Nephron progenitor cell (in vitro differentiated cells): ENCODE results near the gene SELENON.

ENCODE experiments used
- DNase-seq: peaks from one replicate; pipeline ENCODE4 v3.0.0; 2021
- H3K27ac Mint-ChIP-seq: 2 replicates; pipeline ENCODE4 v1.8.0; 2021; ENCODE audit warnings: mild to moderate bottlenecking, moderate library complexity, mixed read lengths
- H3K27me3 Mint-ChIP-seq: 2 replicates; pipeline ENCODE4 v1.8.0; 2021; ENCODE audit warnings: mild to moderate bottlenecking, low read depth, mixed read lengths; ENCODE audit not compliant: poor library complexity
- H3K36me3 Mint-ChIP-seq: 2 replicates; pipeline ENCODE4 v1.8.0; 2021; ENCODE audit warnings: low read depth, mixed read lengths
- H3K4me1 Mint-ChIP-seq: 2 replicates; pipeline ENCODE4 v1.8.0; 2021; ENCODE audit warnings: mixed read lengths
- H3K4me3 Mint-ChIP-seq: 2 replicates; pipeline ENCODE4 v1.8.0; 2021; ENCODE audit warnings: mild to moderate bottlenecking, moderate library complexity, mixed read lengths
- H3K9me3 Mint-ChIP-seq: 2 replicates; pipeline ENCODE4 v1.8.0; 2021; ENCODE audit warnings: mild to moderate bottlenecking, moderate library complexity, mixed read lengths
- TF ChIP-seq, protein P1 (sequence below): fragments of 200-600 bp; sonication (generic); IDR thresholded peaks from 2 replicates; pipeline ENCODE4 v1.5.0; 2021; ENCODE audit warnings: antibody characterized with exemption

Gene SELENON

DNA sequence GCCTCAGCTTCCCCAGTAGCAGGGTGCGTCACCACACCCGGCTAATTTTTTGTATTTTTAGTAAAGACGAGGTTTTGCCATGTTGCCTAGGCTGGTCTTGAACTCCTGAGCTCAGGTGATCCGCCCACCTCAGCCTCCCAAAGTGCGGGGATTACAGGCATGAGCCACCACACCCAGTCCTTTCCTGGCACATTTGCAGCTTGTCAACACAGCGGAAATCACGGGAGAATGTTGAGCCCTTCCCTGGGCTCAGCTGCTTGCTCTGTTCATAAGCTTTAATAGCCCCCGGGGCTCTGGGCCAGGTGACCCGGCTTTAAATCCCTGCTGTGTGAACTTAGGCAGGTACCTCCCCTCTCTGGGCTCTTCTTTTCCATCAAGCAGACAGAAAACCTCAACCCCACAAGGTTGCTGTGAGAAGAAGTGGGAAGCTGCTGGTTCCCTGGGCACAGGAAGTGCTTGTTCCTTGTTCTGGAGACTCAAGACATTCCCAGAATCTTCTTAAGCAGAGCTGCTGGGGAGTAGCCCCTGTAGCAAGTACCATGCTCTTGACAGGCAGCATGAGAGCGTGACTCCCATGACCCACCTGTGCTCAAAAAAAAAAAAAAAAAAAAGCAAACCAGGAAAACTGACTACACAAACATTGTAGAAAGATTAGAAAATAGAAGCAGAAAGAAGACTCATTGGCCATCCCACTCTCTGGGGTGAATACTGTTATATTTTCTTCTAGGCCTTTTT is 14.5 kb upstream of the SELENON start:
- H3K36me3 Mint-ChIP-seq, result no peaks in the 10 kb centered on the region
- H3K4me1 Mint-ChIP-seq, result peaks cover 74% of the 10 kb centered on the region
- TF ChIP-seq, protein P1, sequence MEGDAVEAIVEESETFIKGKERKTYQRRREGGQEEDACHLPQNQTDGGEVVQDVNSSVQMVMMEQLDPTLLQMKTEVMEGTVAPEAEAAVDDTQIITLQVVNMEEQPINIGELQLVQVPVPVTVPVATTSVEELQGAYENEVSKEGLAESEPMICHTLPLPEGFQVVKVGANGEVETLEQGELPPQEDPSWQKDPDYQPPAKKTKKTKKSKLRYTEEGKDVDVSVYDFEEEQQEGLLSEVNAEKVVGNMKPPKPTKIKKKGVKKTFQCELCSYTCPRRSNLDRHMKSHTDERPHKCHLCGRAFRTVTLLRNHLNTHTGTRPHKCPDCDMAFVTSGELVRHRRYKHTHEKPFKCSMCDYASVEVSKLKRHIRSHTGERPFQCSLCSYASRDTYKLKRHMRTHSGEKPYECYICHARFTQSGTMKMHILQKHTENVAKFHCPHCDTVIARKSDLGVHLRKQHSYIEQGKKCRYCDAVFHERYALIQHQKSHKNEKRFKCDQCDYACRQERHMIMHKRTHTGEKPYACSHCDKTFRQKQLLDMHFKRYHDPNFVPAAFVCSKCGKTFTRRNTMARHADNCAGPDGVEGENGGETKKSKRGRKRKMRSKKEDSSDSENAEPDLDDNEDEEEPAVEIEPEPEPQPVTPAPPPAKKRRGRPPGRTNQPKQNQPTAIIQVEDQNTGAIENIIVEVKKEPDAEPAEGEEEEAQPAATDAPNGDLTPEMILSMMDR, result no peak
- H3K9me3 Mint-ChIP-seq, result no peaks in the 10 kb centered on the region
- H3K4me3 Mint-ChIP-seq, result no peak overlapping the region
- H3K27me3 Mint-ChIP-seq, result peaks cover 28% of the 10 kb centered on the region
- no peak for DNase-seq
- no peak overlapping the region for H3K27ac Mint-ChIP-seq

DNA sequence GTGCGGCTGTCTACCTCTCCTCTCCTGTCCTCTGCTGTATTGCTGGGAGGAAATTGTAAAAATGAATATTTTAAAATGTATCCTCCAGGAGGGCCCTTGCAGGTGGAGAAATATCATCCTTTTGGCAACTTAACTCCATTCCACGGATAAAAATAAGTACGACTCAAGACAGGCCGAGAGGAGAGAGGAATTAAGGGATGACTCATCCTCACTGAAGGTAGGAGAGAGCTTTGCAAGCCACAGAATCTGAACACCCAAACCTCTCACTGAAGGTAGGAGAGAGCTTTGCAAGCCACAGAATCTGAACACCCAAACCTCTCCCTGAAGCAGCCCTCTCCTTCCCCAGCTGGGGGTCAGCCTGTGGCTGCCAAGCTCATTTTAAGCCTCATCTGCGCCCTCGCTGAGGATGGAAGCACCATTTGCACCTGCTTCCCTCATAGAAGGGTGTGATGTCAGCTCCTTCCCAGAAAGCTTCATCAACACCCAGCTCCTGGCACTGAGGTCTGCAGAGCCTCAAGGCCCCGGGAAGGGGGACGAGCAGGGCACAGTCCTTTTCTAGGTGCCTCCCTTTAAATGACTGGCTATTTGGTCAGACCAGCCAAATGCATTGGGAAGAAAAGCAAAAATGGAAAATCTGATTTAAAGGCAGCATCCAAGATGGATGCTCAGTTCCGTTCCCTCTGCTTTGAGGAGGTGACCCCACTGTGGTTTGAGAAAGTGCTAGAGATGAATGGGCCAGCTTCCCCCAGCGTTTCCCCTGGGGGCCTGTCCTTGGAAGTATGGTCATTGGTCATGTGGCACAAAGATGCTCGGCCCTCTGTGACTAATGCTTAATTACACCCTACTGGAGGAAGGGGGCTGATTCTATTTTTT is 12.9 kb upstream of the SELENON start:
- Mint-ChIP-seq H3K4me1 (peaks cover 75% of the 10 kb centered on the region), H3K36me3 (no peaks in the 10 kb centered on the region), H3K27me3 (peaks cover 28% of the 10 kb centered on the region), H3K9me3 (no peaks in the 10 kb centered on the region), H3K27ac (no peak overlapping the region), H3K4me3 (no peak overlapping the region)
- TF ChIP-seq, protein P1, result no peak
- DNase-seq, result no peak

DNA sequence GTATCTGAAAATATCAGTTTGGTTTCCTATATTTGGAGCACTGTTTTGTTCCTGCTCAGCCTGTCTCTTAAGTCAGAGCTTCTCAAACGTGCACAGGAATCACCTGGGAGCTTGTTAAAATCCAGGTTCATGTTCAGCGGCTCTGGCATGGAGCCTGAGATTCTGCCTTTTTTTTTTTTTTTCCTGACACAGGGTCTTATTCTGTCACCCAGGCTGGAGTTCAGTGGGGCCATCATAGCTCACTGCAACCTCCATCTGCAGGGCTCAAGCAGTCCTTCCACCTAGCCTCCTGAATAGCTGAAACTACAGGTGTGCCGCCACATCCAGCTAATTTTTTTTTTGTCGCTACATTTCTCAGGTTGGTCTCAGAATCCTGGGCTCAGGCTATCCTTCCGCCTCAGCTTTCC is 12.2 kb upstream of the SELENON start:
- H3K9me3 Mint-ChIP-seq, result no peaks in the 10 kb centered on the region
- H3K4me1 Mint-ChIP-seq, result peaks cover 71% of the 10 kb centered on the region
- no peaks in the 10 kb centered on the region for H3K36me3 Mint-ChIP-seq
- TF ChIP-seq, protein P1, result no peak
- peaks cover 25% of the 10 kb centered on the region for H3K27me3 Mint-ChIP-seq
- no peak overlapping the region for H3K4me3 Mint-ChIP-seq
- H3K27ac Mint-ChIP-seq, result no peak overlapping the region
- no peak for DNase-seq

DNA sequence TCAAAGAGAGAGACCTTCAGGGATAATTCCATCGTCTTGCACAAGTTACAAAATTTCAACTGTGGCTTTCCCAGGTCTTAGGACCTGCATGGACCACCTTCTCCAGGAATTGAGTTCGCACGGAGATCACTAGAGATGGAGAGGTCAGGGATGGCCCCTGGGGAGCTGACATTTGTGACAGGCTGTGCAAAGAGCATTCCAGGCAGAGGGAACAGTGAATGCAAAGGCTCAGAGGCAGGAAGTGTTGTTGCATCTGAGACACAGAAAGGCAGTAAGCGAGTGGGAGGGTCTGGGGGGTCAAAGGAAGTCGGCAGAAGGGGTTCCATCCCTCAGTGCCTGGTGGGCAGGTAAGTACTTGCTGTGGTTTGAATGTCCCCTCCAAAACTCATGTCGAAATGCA is 9.5 kb upstream of the SELENON start:
- Mint-ChIP-seq H3K4me3 (no peak overlapping the region), H3K9me3 (no peaks in the 10 kb centered on the region), H3K27ac (no peak overlapping the region), H3K27me3 (peaks cover 33% of the 10 kb centered on the region), H3K36me3 (no peaks in the 10 kb centered on the region), H3K4me1 (peaks cover 63% of the 10 kb centered on the region)
- TF ChIP-seq, protein P1, result no peak
- no peak for DNase-seq

DNA sequence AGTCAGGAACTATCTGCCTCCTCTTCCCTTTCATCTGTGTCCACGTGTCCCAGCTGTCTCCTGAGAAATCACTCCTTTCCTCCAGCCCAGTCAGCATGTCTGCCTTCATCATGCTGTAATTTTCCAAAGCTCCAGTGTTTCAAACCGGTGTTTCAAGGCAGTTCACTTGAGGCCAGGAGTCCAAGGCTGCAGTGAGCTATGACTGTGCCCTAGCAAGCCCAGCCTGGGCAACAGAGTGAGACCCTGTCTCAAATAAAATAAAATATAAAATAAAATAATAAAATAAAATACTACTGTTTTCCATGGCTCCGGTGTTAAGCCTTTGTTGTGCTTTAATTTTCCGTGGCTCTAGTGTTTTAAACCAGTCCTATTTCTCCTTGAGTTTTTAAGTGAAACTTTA is 7.9 kb upstream of the SELENON start:
- no peaks in the 10 kb centered on the region for H3K9me3 Mint-ChIP-seq
- no peak for DNase-seq
- peaks cover 59% of the 10 kb centered on the region for H3K4me1 Mint-ChIP-seq
- H3K27me3 Mint-ChIP-seq, result peaks cover 36% of the 10 kb centered on the region
- H3K36me3 Mint-ChIP-seq, result no peaks in the 10 kb centered on the region
- H3K4me3 Mint-ChIP-seq, result no peak overlapping the region
- H3K27ac Mint-ChIP-seq, result no peak overlapping the region
- TF ChIP-seq, protein P1, result no peak
